Measurements from ENCODE around the gene TRHDE.
A peak's percentile ranks its signal among the peaks of the same experiment; 100 is the strongest.

- 0 out of 2 replicates have a peak, but pooled peaks have one; percentile 29 for TF ChIP-seq CTCF (conservative IDR thresholded peaks at IDR 0.05; ENCODE audit: low read depth, low read length)
- TF ChIP-seq EZH2 (IDR thresholded peaks at IDR 0.05; ENCODE audit: low read length, unreplicated experiment) = no peak
Observed at GRCh38 chr12:72272731-72273498, 745 bp downstream of the TRHDE start.
